ENCODE measurements around the gene CCDC150. TPM values are rescaled to one million over a fixed set of nuclear protein-coding genes. Genes with fewer than 3 reads are reported as not detected.

Gene CCDC150
- total RNA-seq, 2 experiments from 2014 or later: 10.4 to 13.8 TPM

- no peak for ATAC-seq
- Mint-ChIP-seq H3K4me3 (no peak overlapping the region), H3K36me3 (ENCODE audit: low read depth) (peaks cover 31% of the 10 kb centered on the region), H3K4me1 (ENCODE audit: low read depth) (no peaks in the 10 kb centered on the region), H3K27me3 (no peaks in the 10 kb centered on the region), H3K9me3 (peaks cover 28% of the 10 kb centered on the region), H3K27ac (no peak overlapping the region)
- DNase-seq: no peak
- no peak for TF ChIP-seq CTCF (IDR thresholded peaks at IDR 0.05)
- CTCF ChIA-PET: interaction anchor here (0.6 kb wide), 1 partner anchor 101 kb away, joined by 3 read pairs; no protein-coding TSS in a partner anchor
- POLR2A ChIA-PET: interaction anchor here (0.5 kb wide), 1 partner anchor 36 kb away, joined by 4 read pairs; no protein-coding TSS in a partner anchor
- intact Hi-C loops (cut with micrococcal nuclease): no loop called here
These were observed 12.0 kb downstream of the CCDC150 start for GRCh38 chr2:196651387-196652094.

DNA sequence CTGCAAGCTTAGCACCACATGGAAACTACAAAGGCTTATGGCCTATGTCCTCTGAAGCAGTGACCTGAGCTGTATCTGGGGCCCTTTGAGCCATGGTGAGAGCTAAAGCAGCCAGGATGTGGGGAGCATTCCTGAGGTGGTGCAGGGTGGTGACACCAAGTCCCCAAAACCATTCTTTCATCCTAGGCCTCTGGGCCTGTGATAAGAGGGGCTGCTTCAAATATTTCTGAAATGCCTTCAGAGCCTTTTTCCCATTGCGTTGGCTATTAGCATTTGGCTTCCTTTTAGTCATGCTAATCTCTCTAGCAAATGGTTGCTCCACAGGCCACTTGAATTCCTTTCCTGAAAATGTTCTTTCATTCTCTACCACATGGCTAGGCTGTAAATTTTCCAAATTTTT lies 13.4 kb downstream of the CCDC150 start:
- Mint-ChIP-seq H3K27ac (no peak overlapping the region), H3K36me3 (ENCODE audit: low read depth) (peaks cover 31% of the 10 kb centered on the region)

DNA sequence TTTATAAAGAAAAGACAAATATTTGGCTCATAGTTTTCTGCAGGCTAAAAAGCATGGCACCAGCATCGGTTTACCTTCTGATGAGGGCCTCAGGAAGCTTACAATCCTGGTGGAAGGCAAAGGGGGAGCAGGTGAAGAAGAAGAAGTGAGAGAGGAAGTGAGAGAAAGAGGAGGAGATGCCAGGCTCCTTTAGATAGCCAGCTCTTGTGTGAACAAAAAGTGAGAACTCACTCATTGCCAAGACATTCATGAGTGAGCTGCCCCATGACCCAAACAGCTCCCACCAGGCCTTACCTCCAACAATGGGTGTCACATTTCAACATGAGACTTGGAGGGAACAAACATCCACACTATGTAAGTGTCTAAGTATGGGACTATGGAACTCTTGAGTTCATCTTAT lies 14.3 kb downstream of the CCDC150 start:
- intact Hi-C loops (cut with micrococcal nuclease): no loop called here
- Mint-ChIP-seq H3K36me3 (ENCODE audit: low read depth) (peaks cover 28% of the 10 kb centered on the region), H3K4me1 (ENCODE audit: low read depth) (no peaks in the 10 kb centered on the region), H3K9me3 (peaks cover 28% of the 10 kb centered on the region), H3K4me3 (no peak overlapping the region), H3K27me3 (no peaks in the 10 kb centered on the region), H3K27ac (no peak overlapping the region)
- TF ChIP-seq CTCF (IDR thresholded peaks at IDR 0.05): no peak
- ATAC-seq (no peak), DNase-seq (no peak)
- ChIA-PET POLR2A (interaction anchor here (0.9 kb wide), 1 partner anchor 9 kb away, joined by 3 read pairs; no protein-coding TSS in a partner anchor), CTCF (no interaction called here)

More for the DNA sequence above, 13.4 kb downstream of the CCDC150 start:
- intact Hi-C loops (cut with micrococcal nuclease): no loop called here
- TF ChIP-seq CTCF (IDR thresholded peaks at IDR 0.05): no peak
- DNase-seq (no peak), ATAC-seq (no peak)
- peaks cover 28% of the 10 kb centered on the region for H3K9me3 Mint-ChIP-seq
- H3K27me3 Mint-ChIP-seq: no peaks in the 10 kb centered on the region
- no peaks in the 10 kb centered on the region for H3K4me1 Mint-ChIP-seq (ENCODE audit: low read depth)
- POLR2A ChIA-PET: no interaction called here
- no peak overlapping the region for H3K4me3 Mint-ChIP-seq
- CTCF ChIA-PET: no interaction called here

GRCh38 chr2:196655761-196656160 lies 16.2 kb downstream of the CCDC150 start:
- no peak overlapping the region for H3K27ac Mint-ChIP-seq
- ATAC-seq: no peak
- intact Hi-C loops (cut with micrococcal nuclease): no loop called here
- H3K9me3 Mint-ChIP-seq: peaks cover 22% of the 10 kb centered on the region
- H3K36me3 Mint-ChIP-seq (ENCODE audit: low read depth): peaks cover 21% of the 10 kb centered on the region
- H3K4me1 Mint-ChIP-seq (ENCODE audit: low read depth): no peaks in the 10 kb centered on the region
- ChIA-PET POLR2A (no interaction called here), CTCF (interaction anchor here (1.3 kb wide), 1 partner anchor 95 kb away, joined by 4 read pairs; no protein-coding TSS in a partner anchor)
- TF ChIP-seq CTCF (IDR thresholded peaks at IDR 0.05): no peak
- no peaks in the 10 kb centered on the region for H3K27me3 Mint-ChIP-seq
- DNase-seq: no peak
- H3K4me3 Mint-ChIP-seq: no peak overlapping the region

GRCh38 chr2:196657333-196657732 lies 17.8 kb downstream of the CCDC150 start:
- intact Hi-C loops (cut with micrococcal nuclease): no loop called here
- Mint-ChIP-seq H3K27me3 (no peaks in the 10 kb centered on the region), H3K27ac (no peak overlapping the region), H3K4me3 (no peak overlapping the region), H3K4me1 (ENCODE audit: low read depth) (no peaks in the 10 kb centered on the region), H3K9me3 (peaks cover 7% of the 10 kb centered on the region), H3K36me3 (ENCODE audit: low read depth) (peaks cover 10% of the 10 kb centered on the region)
- ATAC-seq: no peak
- ChIA-PET CTCF (no interaction called here), POLR2A (no interaction called here)
- TF ChIP-seq CTCF (IDR thresholded peaks at IDR 0.05): no peak
- no peak for DNase-seq

Data from activated CD8-positive, alpha-beta T cell treated with anti-CD3 and anti-CD28 coated beads for 36 hours (primary cell).